Neural progenitor cell (in vitro differentiated cells): ENCODE data around the gene EPHA3. TPM values are rescaled to one million over a fixed set of nuclear protein-coding genes. Genes with fewer than 3 reads are reported as not detected.

Source experiments
- DNase-seq: peaks from one replicate; pipeline ENCODE4 v3.0.0-alpha.2; 2016; ENCODE audit warnings: low spot score
- H2AFZ ChIP-seq: fragments of 200-600 bp; sonication (generic); replicated peaks from 2 replicates; pipeline ENCODE4 v1.6.1; 2016; ENCODE audit warnings: antibody characterized with exemption
- H3F3A ChIP-seq: fragments of 200-600 bp; sonication (generic); 2 replicates; pipeline ENCODE4 v1.6.1; 2016; ENCODE audit warnings: antibody characterized with exemption, low read depth
- H3K27ac ChIP-seq: fragments of 200-600 bp; sonication (generic); 2 replicates; pipeline ENCODE4 v1.5.1; 2016; ENCODE audit warnings: mild to moderate bottlenecking
- H3K27me3 ChIP-seq: fragments of 200-600 bp; sonication (generic); 2 replicates; pipeline ENCODE4 v1.6.1; 2016; ENCODE audit warnings: mild to moderate bottlenecking, moderate library complexity
- H3K36me3 ChIP-seq: fragments of 200-600 bp; sonication (generic); 2 replicates; pipeline ENCODE4 v1.5.1; 2016
- H3K4me1 ChIP-seq: fragments of 200-600 bp; sonication (generic); 2 replicates; pipeline ENCODE4 v1.6.1; 2016; ENCODE audit warnings: mixed run types
- H3K4me2 ChIP-seq: fragments of 200-600 bp; sonication (generic); 2 replicates; pipeline ENCODE4 v1.6.1; 2016
- H3K4me3 ChIP-seq: fragments of 200-600 bp; sonication (generic); 2 replicates; pipeline ENCODE4 v1.5.1; 2016
- H3K79me2 ChIP-seq: fragments of 200-600 bp; sonication (generic); 2 replicates; pipeline ENCODE4 v1.6.1; 2016; ENCODE audit warnings: low read depth
- H3K9ac ChIP-seq: fragments of 200-600 bp; sonication (generic); 2 replicates; pipeline ENCODE4 v1.6.1; 2016
- H3K9me3 ChIP-seq: fragments of 200-600 bp; sonication (generic); 2 replicates; pipeline ENCODE4 v1.5.1; 2016; ENCODE audit warnings: low read depth
- H4K20me1 ChIP-seq: fragments of 200-600 bp; sonication (generic); 2 replicates; pipeline ENCODE4 v1.6.1; 2016; ENCODE audit warnings: low read depth
- H3K27ac Mint-ChIP-seq: 3 replicates; pipeline ENCODE4 v1.8.0; 2021; ENCODE audit warnings: mixed read lengths
- H3K27me3 Mint-ChIP-seq: 2 replicates; pipeline ENCODE4 v1.8.0; 2022; ENCODE audit warnings: low read depth, mild to moderate bottlenecking, inconsistent platforms, moderate library complexity, mixed read lengths; ENCODE audit not compliant: insufficient read depth
- H3K36me3 Mint-ChIP-seq: 3 replicates; pipeline ENCODE4 v1.8.0; 2021; ENCODE audit warnings: mixed read lengths
- H3K4me1 Mint-ChIP-seq: 3 replicates; pipeline ENCODE4 v1.8.0; 2021; ENCODE audit warnings: mixed read lengths
- H3K4me3 Mint-ChIP-seq: 3 replicates; pipeline ENCODE4 v1.8.0; 2021; ENCODE audit warnings: mild to moderate bottlenecking, moderate library complexity, mixed read lengths
- H3K9me3 Mint-ChIP-seq: 3 replicates; pipeline ENCODE4 v1.8.0; 2020; ENCODE audit warnings: mixed read lengths
- EZH2 ChIP-seq: fragments of 200-600 bp; sonication (generic); IDR thresholded peaks from 2 replicates; pipeline ENCODE4 v1.6.1; 2017; ENCODE audit warnings: antibody characterized with exemption, mild to moderate bottlenecking, moderate library complexity
- EZH2phosphoT487 ChIP-seq: fragments of 200-600 bp; sonication (generic); IDR thresholded peaks from 2 replicates; pipeline ENCODE4 v1.6.1; 2017; ENCODE audit warnings: antibody characterized with exemption
- total RNA-seq: library from RNA; depleted of rRNA; stranded (reverse); fragments of >200 nt; gene quantifications from 2 replicates; pipeline ENCODE4 v1.2.3, GENCODE V29; 2015; ENCODE audit warnings: low replicate concordance
- TF ChIP-seq, protein P1 (sequence below): fragments of 200-600 bp; sonication (generic); IDR thresholded peaks from 2 replicates; pipeline ENCODE4 v1.5.1; 2017; ENCODE audit warnings: antibody characterized with exemption, mild to moderate bottlenecking

EPHA3 gene
- total RNA-seq, 1 donor from 2014 or later = 0.36 TPM

DNA sequence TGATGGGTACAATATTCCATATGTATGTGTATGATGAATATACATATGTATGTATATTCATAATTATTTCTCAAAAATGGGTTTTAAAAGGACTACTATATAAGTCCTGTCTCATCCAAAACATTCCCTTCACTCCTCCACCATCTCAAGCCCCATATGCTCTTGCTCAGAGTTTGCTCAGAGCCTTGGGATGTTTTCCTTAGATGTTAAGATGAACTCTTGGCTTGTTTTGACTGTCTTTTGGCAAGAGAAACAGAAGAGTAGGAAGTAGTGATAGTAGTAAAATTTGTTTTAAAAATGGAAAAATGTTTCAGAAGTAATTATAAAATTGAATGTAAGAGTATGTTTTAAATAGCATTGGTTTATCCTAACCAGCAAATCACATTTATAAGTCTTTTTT, 6.2 kb upstream of the EPHA3 start:
- H3K4me1 ChIP-seq = no peaks in the 10 kb centered on the region
- peaks cover 2% of the 10 kb centered on the region for H3K27me3 Mint-ChIP-seq
- TF ChIP-seq EZH2 (no peak), EZH2phosphoT487 (no peak)
- TF ChIP-seq, protein P1, sequence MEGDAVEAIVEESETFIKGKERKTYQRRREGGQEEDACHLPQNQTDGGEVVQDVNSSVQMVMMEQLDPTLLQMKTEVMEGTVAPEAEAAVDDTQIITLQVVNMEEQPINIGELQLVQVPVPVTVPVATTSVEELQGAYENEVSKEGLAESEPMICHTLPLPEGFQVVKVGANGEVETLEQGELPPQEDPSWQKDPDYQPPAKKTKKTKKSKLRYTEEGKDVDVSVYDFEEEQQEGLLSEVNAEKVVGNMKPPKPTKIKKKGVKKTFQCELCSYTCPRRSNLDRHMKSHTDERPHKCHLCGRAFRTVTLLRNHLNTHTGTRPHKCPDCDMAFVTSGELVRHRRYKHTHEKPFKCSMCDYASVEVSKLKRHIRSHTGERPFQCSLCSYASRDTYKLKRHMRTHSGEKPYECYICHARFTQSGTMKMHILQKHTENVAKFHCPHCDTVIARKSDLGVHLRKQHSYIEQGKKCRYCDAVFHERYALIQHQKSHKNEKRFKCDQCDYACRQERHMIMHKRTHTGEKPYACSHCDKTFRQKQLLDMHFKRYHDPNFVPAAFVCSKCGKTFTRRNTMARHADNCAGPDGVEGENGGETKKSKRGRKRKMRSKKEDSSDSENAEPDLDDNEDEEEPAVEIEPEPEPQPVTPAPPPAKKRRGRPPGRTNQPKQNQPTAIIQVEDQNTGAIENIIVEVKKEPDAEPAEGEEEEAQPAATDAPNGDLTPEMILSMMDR = no peak

DNA sequence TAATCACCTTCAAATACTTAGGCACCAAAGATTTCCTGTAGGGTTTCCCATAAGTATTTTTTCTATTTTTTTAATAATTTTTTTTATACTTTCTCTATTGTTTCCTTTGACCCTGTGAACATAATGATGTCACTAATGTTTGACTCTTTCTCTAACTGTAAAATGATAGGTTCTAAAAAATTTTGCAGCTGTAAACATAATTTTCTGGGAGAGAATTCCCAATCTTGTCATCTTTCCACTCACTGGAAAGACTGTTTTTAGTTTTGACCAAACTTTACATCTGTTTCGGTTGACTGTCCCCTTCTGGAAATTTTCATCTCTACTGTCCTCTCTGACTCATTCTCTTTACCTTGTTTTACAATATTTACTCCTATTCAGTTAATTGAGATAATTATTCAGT, 5.5 kb upstream of the EPHA3 start:
- no peaks in the 10 kb centered on the region for H3K9me3 Mint-ChIP-seq
- Histone ChIP-seq H3K4me2 (no peak overlapping the region), H2AFZ (peak overlapping the region; percentile 17), H4K20me1 (no peaks in the 10 kb centered on the region), H3K27ac (no peak overlapping the region), H3K79me2 (no peaks in the 10 kb centered on the region), H3F3A (no peaks in the 10 kb centered on the region), H3K4me3 (no peak overlapping the region), H3K9me3 (no peaks in the 10 kb centered on the region), H3K36me3 (no peaks in the 10 kb centered on the region), H3K9ac (no peak overlapping the region), H3K27me3 (peaks cover 15% of the 10 kb centered on the region), H3K4me1 (no peaks in the 10 kb centered on the region)
- no peak overlapping the region for H3K27ac Mint-ChIP-seq
- no peaks in the 10 kb centered on the region for H3K36me3 Mint-ChIP-seq
- H3K27me3 Mint-ChIP-seq = no peaks in the 10 kb centered on the region
- H3K4me1 Mint-ChIP-seq = peaks cover 2% of the 10 kb centered on the region
- H3K4me3 Mint-ChIP-seq = no peak overlapping the region
- DNase-seq = no peak
- no peak for TF ChIP-seq EZH2

More for the DNA sequence above, 6.2 kb upstream of the EPHA3 start:
- H3K9me3 Mint-ChIP-seq = no peaks in the 10 kb centered on the region
- Histone ChIP-seq H2AFZ (no peak overlapping the region), H3K4me3 (no peak overlapping the region), H3K9ac (no peak overlapping the region), H3K9me3 (no peaks in the 10 kb centered on the region), H3K36me3 (no peaks in the 10 kb centered on the region), H3K79me2 (no peaks in the 10 kb centered on the region), H3K27ac (no peak overlapping the region), H3F3A (no peaks in the 10 kb centered on the region), H3K4me2 (no peak overlapping the region), H3K27me3 (peaks cover 8% of the 10 kb centered on the region), H4K20me1 (no peaks in the 10 kb centered on the region)
- H3K36me3 Mint-ChIP-seq = no peaks in the 10 kb centered on the region
- no peak overlapping the region for H3K27ac Mint-ChIP-seq
- H3K4me1 Mint-ChIP-seq = no peaks in the 10 kb centered on the region
- H3K4me3 Mint-ChIP-seq = no peak overlapping the region
- no peak for DNase-seq

DNA sequence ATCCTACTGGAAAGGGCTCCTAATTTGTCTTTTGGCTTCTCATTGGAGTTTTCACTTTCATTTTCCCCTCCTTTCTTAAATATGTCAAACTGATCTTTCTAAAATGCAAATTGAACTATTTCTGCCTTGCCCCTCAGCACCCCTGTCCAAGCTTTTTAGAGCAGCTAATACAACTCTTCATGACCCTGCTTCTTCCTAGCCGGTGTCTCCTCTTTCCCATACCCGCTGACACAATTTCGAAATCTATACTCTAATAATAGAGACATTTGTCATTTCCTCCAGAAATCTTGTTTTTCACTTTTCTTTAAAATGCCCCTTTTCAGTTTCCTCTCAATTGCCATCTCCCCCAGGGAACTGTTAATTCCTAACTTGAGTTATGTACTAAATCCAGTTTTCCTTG, 2.9 kb upstream of the EPHA3 start:
- H3K27ac Mint-ChIP-seq = no peak overlapping the region
- no peak overlapping the region for H3K9ac ChIP-seq
- DNase-seq = no peak
- H3K9me3 Mint-ChIP-seq = no peaks in the 10 kb centered on the region
- TF ChIP-seq EZH2phosphoT487 = no peak
- TF ChIP-seq EZH2 = no peak
- TF ChIP-seq, protein P1 = no peak
- H3F3A ChIP-seq = peaks cover 10% of the 10 kb centered on the region
- no peaks in the 10 kb centered on the region for H3K4me1 ChIP-seq
- H3K36me3 ChIP-seq = no peaks in the 10 kb centered on the region
- peaks cover 41% of the 10 kb centered on the region for H3K27me3 ChIP-seq
- no peaks in the 10 kb centered on the region for H3K9me3 ChIP-seq
- H4K20me1 ChIP-seq = no peaks in the 10 kb centered on the region
- H3K4me3 Mint-ChIP-seq = no peak overlapping the region
- no peak overlapping the region for H3K27ac ChIP-seq
- no peaks in the 10 kb centered on the region for H3K79me2 ChIP-seq
- H3K4me2 ChIP-seq = no peak overlapping the region
- peaks cover 5% of the 10 kb centered on the region for H3K27me3 Mint-ChIP-seq
- peaks cover 11% of the 10 kb centered on the region for H3K4me1 Mint-ChIP-seq
- H3K36me3 Mint-ChIP-seq = no peaks in the 10 kb centered on the region
- H3K4me3 ChIP-seq = no peak overlapping the region
- no peak overlapping the region for H2AFZ ChIP-seq

DNA sequence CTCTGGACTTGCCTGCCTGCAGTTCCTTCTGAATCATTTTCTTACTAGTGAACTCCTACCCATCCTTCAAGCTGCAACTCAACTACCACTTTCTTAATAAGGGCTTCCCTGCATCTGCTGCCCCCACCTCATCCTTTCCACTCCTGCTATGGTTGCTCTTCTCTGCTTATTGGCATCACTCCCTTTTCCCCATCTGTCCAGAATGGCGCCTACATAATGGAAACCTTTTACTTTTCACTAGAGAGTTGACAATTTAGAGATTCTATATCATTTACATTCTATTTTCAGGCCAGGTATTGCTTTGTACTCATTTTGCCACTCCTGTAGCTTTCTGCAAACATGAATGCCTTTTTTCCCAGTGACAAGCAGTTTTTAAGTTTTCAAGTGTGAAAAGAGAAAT, 1.9 kb upstream of the EPHA3 start:
- no peaks in the 10 kb centered on the region for H3K79me2 ChIP-seq
- H3K4me3 Mint-ChIP-seq = no peak overlapping the region
- peaks cover 5% of the 10 kb centered on the region for H3K27me3 Mint-ChIP-seq
- no peaks in the 10 kb centered on the region for H3K9me3 ChIP-seq
- no peak overlapping the region for H3K27ac Mint-ChIP-seq
- H3K4me1 Mint-ChIP-seq = peaks cover 14% of the 10 kb centered on the region
- TF ChIP-seq EZH2 (no peak), EZH2phosphoT487 (no peak)
- TF ChIP-seq, protein P1 = no peak
- H3K36me3 Mint-ChIP-seq = no peaks in the 10 kb centered on the region
- H3K9ac ChIP-seq = no peak overlapping the region
- H4K20me1 ChIP-seq = no peaks in the 10 kb centered on the region
- no peaks in the 10 kb centered on the region for H3K4me1 ChIP-seq
- H3K27me3 ChIP-seq = peaks cover 44% of the 10 kb centered on the region
- H2AFZ ChIP-seq = no peak overlapping the region
- H3F3A ChIP-seq = peaks cover 10% of the 10 kb centered on the region
- no peak overlapping the region for H3K4me3 ChIP-seq
- no peak for DNase-seq
- H3K27ac ChIP-seq = no peak overlapping the region
- H3K36me3 ChIP-seq = no peaks in the 10 kb centered on the region
- H3K4me2 ChIP-seq = no peak overlapping the region
- H3K9me3 Mint-ChIP-seq = no peaks in the 10 kb centered on the region
